B cell (primary cell): ENCODE results near the gene DMRTC1. TPM values are rescaled to one million over a fixed set of nuclear protein-coding genes. Genes with fewer than 3 reads are reported as not detected.
"Not testable (repeated sequence)": the region's sequence is repeated elsewhere in the genome, so short reads cannot be mapped to it uniquely, and the experiment has no call there.

Experiments used
- ATAC-seq: fragments of 200-7000 bp; cut with Tn5 transposase; one replicate; pipeline ENCODE4 v1.10.0; 2021; ENCODE audit warnings: low read depth, mild to moderate bottlenecking, moderate number of reproducible peaks, moderate library complexity
- CTCF ChIA-PET: fragments of 350-600 bp; sonication (Branson Sonifier 250); formaldehyde crosslinking; loops from one replicate; lab custom pipeline; 2021; ENCODE audit warnings: antibody characterized with exemption, inconsistent platforms; lab: Charles Lee
- POLR2A ChIA-PET: fragments of 350-600 bp; sonication (Branson Sonifier 250); formaldehyde crosslinking; loops from one replicate; lab custom pipeline; 2021; ENCODE audit warnings: antibody characterized with exemption; lab: Charles Lee
- DNase-seq: peaks from one replicate; pipeline ENCODE4 v3.0.0; 2013
- H2AFZ ChIP-seq: 2 replicates; pipeline ENCODE4 v1.6.1; 2012; ENCODE audit warnings: mild to moderate bottlenecking, low read depth, low read length; ENCODE audit not compliant: insufficient read depth, poor library complexity, severe bottlenecking
- H3K27ac ChIP-seq, 2 donors: 1 replicate in 1 of 2; 2 replicates in 1 of 2; pipeline ENCODE4 v1.5.1; 2012 to 2013; ENCODE audit warnings: low read length in 2 of 2, mild to moderate bottlenecking in 2 of 2, moderate library complexity in 1 of 2
- H3K27me3 ChIP-seq, 4 experiments: fragments of 200-600 bp in 1 of 4; sonication (generic) in 1 of 4; replicated peaks in 1 of 4; 1 replicate in 2 of 4; 2 replicates in 2 of 4; pipeline versions ENCODE4 v1.6.1 to v1.7.0; 2013 to 2016; ENCODE audit warnings: low read length in 3 of 4, mild to moderate bottlenecking in 2 of 4, mixed read lengths in 1 of 4, moderate library complexity in 1 of 4; ENCODE audit not compliant: insufficient read depth in 4 of 4, control insufficient read depth in 3 of 4; ENCODE audit errors: control extremely low read depth in 1 of 4
- H3K36me3 ChIP-seq, 2 experiments: replicated peaks in 1 of 2; 1 replicate in 1 of 2; 2 replicates in 1 of 2; pipeline versions ENCODE4 v1.6.1 to v1.7.1; 2013; ENCODE audit warnings: low read length in 1 of 2; ENCODE audit not compliant: insufficient read depth in 2 of 2, control insufficient read depth in 1 of 2; ENCODE audit errors: control extremely low read depth in 1 of 2, extremely low read depth in 1 of 2
- H3K4me1 ChIP-seq, 2 donors: fragments of 200-600 bp in 1 of 2; sonication (generic) in 1 of 2; 1 replicate in 1 of 2; 2 replicates in 1 of 2; pipeline versions ENCODE4 v1.5.1 to v1.6.1; 2013 to 2017; ENCODE audit warnings: low read length in 2 of 2; ENCODE audit not compliant: control insufficient read depth in 2 of 2, insufficient read depth in 2 of 2
- H3K4me2 ChIP-seq: replicated peaks from 2 replicates; pipeline ENCODE3; 2012; ENCODE audit warnings: mild to moderate bottlenecking, low read depth, low read length; ENCODE audit not compliant: poor library complexity, severe bottlenecking
- H3K4me3 ChIP-seq, 5 experiments: fragments of 200-600 bp in 1 of 5; sonication (generic) in 1 of 5; 1 replicate in 3 of 5; 2 replicates in 2 of 5; pipeline versions ENCODE4 v1.5.1 to v1.7.0; 2011 to 2016; ENCODE audit warnings: low read length in 4 of 5, mild to moderate bottlenecking in 4 of 5, low read depth in 2 of 5, control low read depth in 1 of 5, moderate library complexity in 1 of 5; ENCODE audit not compliant: insufficient read depth in 1 of 5; ENCODE audit errors: control extremely low read depth in 1 of 5, extremely low read depth in 1 of 5
- H3K79me2 ChIP-seq: fragments of 200-600 bp; sonication (generic); one replicate; pipeline ENCODE4 v1.6.0; 2016; ENCODE audit warnings: low read length; ENCODE audit not compliant: control insufficient read depth, insufficient read depth
- H3K9ac ChIP-seq: fragments of 200-600 bp; sonication (generic); 2 replicates; pipeline ENCODE4 v1.6.1; 2017; ENCODE audit warnings: mild to moderate bottlenecking, low read length, moderate library complexity
- H3K9me3 ChIP-seq, 3 donors: one replicate each; pipeline versions ENCODE4 v1.6.1 to v1.7.1; 2013; ENCODE audit warnings: low read length in 2 of 3; ENCODE audit not compliant: control insufficient read depth in 2 of 3, insufficient read depth in 1 of 3; ENCODE audit errors: control extremely low read depth in 1 of 3
- H4K20me1 ChIP-seq: 2 replicates; pipeline ENCODE4 v1.6.0; 2012; ENCODE audit warnings: mild to moderate bottlenecking, low read length; ENCODE audit not compliant: insufficient read depth, control insufficient read depth, poor library complexity, severe bottlenecking
- H3K27ac Mint-ChIP-seq: one replicate; pipeline ENCODE4 v1.8.0; 2021; ENCODE audit warnings: mixed read lengths
- H3K27me3 Mint-ChIP-seq: one replicate; pipeline ENCODE4 v1.8.0; 2021; ENCODE audit warnings: mixed read lengths
- H3K4me1 Mint-ChIP-seq: one replicate; pipeline ENCODE4 v1.8.0; 2021; ENCODE audit warnings: mixed read lengths
- H3K4me3 Mint-ChIP-seq: one replicate; pipeline ENCODE4 v1.8.0; 2021; ENCODE audit warnings: mixed read lengths
- H3K9me3 Mint-ChIP-seq: one replicate; pipeline ENCODE4 v1.8.0; 2022; ENCODE audit warnings: mixed read lengths; ENCODE audit not compliant: insufficient read depth
- WGBS: methylation state at CpG from one replicate; pipeline ENCODE4 v1.1.5; 2013; ENCODE audit warnings: missing lambda C conversion rate; ENCODE audit not compliant: insufficient coverage; 5-methylcytosine and 5-hydroxymethylcytosine counted together
- intact Hi-C: fragments of 100-400 bp; cut with micrococcal nuclease; formaldehyde crosslinking; loops from one replicate; pipeline ENCODE4 v1.10.0; 2022
- polyA plus RNA-seq: library from polyadenylated mRNA; depleted of rRNA; stranded (reverse); fragments of >200 nt; gene quantifications from 2 replicates; pipeline ENCODE4 v1.2.3, GENCODE V29; 2012
- total RNA-seq, 2 donors: library from RNA; stranded (reverse); fragments of 120-200 nt in 1 of 2; gene quantifications; 1 replicate in 1 of 2; 2 replicates in 1 of 2; pipeline versions ENCODE4 v1.2.3 to v1.2.4, GENCODE V29; 2013 to 2022

Gene DMRTC1
- total and polyA plus RNA-seq, 2 donors (not counting 1 experiment from before 2014, with no cell fraction given), result 0.34 to 0.58 TPM

DNA sequence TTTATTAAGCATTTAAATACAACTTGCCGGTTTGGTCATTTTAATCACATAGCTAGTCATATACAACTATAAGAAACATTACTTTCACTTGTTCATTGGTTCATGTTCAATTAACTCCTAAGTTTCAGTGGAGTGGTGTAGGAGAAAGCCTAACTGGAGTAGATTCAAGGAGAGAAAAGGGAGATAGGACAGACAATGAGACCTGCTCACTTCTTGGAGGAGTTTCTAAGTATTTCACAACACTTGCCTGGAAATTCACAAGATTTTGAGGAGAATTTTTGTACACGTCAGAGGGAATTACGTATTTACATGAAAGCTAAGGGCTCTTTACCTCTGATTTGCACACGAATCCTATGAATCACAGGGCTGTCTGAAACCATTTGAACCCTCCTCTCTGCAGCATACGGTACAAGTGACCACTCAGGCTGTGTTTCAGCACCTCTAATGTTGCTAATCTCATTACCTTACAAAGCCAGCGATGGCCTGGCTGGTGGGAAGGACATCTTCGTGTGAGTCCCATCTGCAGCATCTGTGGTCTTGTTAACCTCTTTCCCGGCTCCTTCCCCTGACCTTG is 6.7 kb downstream of the DMRTC1 start:
- H3K9ac ChIP-seq, H3K9me3 Mint-ChIP-seq, H3K4me3 ChIP-seq, intact Hi-C loops, DNase-seq, H3K36me3 ChIP-seq, CTCF ChIA-PET, ATAC-seq, H3K27me3 ChIP-seq, H3K4me1 Mint-ChIP-seq, H3K27ac ChIP-seq, H3K27me3 Mint-ChIP-seq, POLR2A ChIA-PET, H4K20me1 ChIP-seq, H3K4me3 Mint-ChIP-seq, H3K79me2 ChIP-seq, H3K27ac Mint-ChIP-seq, H2AFZ ChIP-seq, H3K9me3 ChIP-seq, H3K4me1 ChIP-seq, H3K4me2 ChIP-seq: not testable (repeated sequence)
- WGBS, result no CpG with 5 or more reads among the region's 8 CpGs

DNA sequence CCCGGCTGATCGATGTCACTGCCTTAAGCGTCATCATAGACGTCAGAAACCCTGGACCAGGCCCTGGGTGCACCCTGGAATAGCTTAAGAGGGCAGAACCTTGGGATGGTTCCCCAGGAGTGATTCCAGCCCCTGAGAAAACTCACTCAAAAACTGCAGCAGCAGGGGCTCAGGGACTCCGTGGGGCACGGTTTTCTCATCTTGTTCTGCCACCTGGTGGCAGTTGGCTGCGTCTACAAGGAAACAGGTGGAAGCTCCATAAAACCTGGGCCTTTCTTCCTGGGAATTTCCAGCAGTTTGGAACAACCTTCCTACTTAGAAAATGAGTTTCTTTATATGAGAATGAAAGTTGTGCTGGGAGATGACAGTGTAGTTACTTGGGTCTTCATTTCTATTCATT is 7.2 kb downstream of the DMRTC1 start:
- not testable (repeated sequence) for H4K20me1 ChIP-seq

GRCh38 chrX:72932283-72932682 is 11.4 kb downstream of the DMRTC1 start:
- CTCF ChIA-PET, H3K4me3 ChIP-seq, ATAC-seq, H3K9me3 ChIP-seq, DNase-seq, H3K9ac ChIP-seq, POLR2A ChIA-PET, H3K27ac Mint-ChIP-seq, H3K27ac ChIP-seq, intact Hi-C loops, H3K9me3 Mint-ChIP-seq, H3K79me2 ChIP-seq, H3K27me3 Mint-ChIP-seq, H3K36me3 ChIP-seq, H3K4me1 Mint-ChIP-seq, H2AFZ ChIP-seq, H4K20me1 ChIP-seq, H3K27me3 ChIP-seq, H3K4me2 ChIP-seq, H3K4me1 ChIP-seq, H3K4me3 Mint-ChIP-seq: not testable (repeated sequence)
- WGBS, result no CpG with 5 or more reads among the region's 1 CpG

More for the DNA sequence above, 7.2 kb downstream of the DMRTC1 start:
- CTCF ChIA-PET, H3K36me3 ChIP-seq, H3K4me2 ChIP-seq, H3K4me3 ChIP-seq, H3K9me3 ChIP-seq, H3K27ac Mint-ChIP-seq, H3K27ac ChIP-seq, H2AFZ ChIP-seq, POLR2A ChIA-PET, H3K27me3 Mint-ChIP-seq, H3K27me3 ChIP-seq, H3K9me3 Mint-ChIP-seq, H3K9ac ChIP-seq, ATAC-seq, H3K4me1 ChIP-seq, H3K4me3 Mint-ChIP-seq, H3K4me1 Mint-ChIP-seq, DNase-seq, H3K79me2 ChIP-seq, intact Hi-C loops: not testable (repeated sequence)
- WGBS, result no CpG with 5 or more reads among the region's 7 CpGs

- H3K4me1 ChIP-seq, H3K9me3 ChIP-seq, H3K27ac Mint-ChIP-seq, H3K9me3 Mint-ChIP-seq, H3K4me3 ChIP-seq, POLR2A ChIA-PET, H3K27me3 Mint-ChIP-seq, DNase-seq, H3K4me2 ChIP-seq, H3K9ac ChIP-seq, H3K4me1 Mint-ChIP-seq, H3K79me2 ChIP-seq, H3K4me3 Mint-ChIP-seq, H3K36me3 ChIP-seq, CTCF ChIA-PET, H4K20me1 ChIP-seq, ATAC-seq, H3K27me3 ChIP-seq, H3K27ac ChIP-seq, H2AFZ ChIP-seq, intact Hi-C loops: not testable (repeated sequence)
- WGBS, result no CpG with 5 or more reads among the region's 5 CpGs
These were observed 27.5 kb downstream of the DMRTC1 start for GRCh38 chrX:72916096-72916495.
